NCI-H2029 treated with DMSO at 0.1 percent for 48 hours (cell line): ENCODE measurements around the gene LRRC7.

ENCODE experiments used
- DNase-seq: peaks from one replicate; lab custom pipeline; 2025; lab: John Stamatoyannopoulos, UW

The LRRC7 gene

DNA sequence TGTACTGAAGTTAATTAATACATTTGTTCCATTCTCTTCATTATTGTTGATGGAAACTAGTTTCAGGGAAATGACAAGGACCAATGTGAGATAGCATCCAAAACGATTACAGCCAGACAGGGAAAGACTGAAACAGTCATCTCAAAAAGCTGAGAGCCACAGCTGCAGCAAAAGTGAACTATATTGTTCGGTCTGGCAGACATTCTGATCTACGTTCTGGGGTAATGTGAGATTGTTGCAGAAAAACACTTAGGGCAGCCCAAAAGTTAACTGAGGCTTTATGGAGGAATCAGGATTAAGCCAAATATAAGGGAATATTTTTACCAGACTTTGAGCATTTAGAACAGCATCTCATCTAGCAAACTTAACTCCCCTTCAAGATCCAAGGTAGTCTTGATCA lies 524.8 kb downstream of the LRRC7 start:
- DNase-seq: no peak

DNA sequence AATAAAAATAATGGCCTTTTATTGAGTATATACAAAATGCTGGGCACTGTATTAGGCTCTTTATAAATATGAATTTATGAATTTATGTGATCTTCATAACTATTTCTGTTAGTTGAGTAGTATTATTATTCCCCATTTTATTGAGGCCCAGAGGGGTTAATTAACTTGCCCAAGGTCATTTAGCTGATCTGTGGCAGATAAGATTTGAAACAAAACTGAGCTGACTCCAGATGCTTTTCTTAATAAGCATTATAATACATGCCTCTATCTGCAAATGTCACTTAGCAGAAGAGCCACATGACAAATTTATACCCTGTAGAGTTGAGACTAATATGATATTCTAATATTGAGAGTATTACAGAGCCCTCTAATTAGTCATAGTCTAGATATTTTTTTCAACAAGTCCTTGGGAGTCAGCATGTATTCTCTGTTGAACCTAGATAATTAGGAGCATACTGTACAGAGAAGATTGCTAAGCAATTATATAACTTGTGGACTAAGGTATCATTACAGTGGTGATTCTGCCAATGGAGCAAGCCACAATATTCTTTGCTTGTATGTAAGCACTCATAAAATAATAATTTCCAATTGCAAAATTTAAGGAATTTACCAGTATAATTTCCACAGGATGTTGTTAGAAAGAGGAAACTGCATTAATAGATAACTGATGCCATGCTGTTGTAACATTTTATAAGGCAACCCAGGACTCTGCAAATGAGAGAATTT lies 525.7 kb downstream of the LRRC7 start:
- no peak for DNase-seq

- no peak for DNase-seq
These were observed 533.5 kb downstream of the LRRC7 start for GRCh38 chr1:70101231-70101630.

DNA sequence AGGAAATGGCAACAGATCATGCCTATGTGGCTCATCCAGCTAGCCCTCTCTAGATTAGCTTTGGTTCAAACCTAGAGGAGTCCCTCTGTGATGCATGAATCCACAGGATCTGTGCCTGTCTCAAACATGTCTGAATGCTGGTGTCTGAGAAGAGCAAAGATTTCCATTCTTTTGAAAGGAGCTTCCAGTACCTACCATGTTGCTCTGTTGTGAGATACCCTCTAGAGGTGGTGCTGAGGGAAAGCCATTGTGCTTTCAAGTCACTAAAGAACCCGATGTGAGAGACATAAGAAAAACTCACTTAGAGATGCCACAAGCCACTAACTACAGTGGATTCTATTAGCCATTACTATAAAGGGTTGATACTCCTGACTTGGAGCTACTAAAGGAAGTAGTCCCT lies 534.1 kb downstream of the LRRC7 start:
- DNase-seq: no peak

GRCh38 chr1:70103770-70104169 lies 536.0 kb downstream of the LRRC7 start:
- DNase-seq: no peak

DNA sequence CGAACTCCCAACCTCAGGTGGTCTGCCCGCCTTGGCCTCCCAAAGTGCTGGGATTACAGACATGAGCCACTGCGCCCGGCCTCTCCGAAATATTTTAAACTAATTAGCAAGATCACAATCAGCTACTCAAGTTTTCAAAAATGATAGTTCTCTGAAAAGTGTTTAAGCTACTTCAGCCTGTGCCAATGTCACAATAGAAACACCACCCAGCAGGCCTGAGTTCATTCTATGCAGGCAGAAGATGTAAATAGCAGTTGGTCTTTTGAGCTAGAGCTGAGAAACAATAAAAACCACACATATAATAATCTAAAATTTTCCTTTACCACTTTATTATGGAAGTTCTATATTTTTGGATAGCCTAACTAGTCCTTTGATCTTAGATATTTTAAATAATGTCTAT lies 541.5 kb downstream of the LRRC7 start:
- no peak for DNase-seq

DNA sequence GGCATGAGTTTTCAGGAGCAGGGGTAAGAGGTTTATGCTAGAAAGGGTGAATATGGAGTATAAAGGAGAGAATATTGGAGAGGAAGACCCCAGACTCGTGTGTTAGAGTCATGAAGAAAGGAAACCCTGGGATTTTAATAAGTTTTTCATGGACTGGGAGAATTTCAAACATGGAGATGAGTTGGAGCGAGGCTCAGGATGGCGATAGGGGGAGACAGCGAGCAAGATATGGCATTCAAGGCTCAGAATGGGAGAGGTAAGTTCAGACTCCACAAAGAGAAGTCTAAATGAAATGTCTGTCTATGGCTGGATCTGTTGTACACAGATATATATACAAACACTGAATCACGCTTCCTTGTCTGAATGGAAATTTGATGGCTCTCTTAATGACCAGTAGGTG lies 545.1 kb downstream of the LRRC7 start:
- no peak for DNase-seq

- DNase-seq: no peak
These were observed 547.6 kb downstream of the LRRC7 start for GRCh38 chr1:70115315-70115714.

DNA sequence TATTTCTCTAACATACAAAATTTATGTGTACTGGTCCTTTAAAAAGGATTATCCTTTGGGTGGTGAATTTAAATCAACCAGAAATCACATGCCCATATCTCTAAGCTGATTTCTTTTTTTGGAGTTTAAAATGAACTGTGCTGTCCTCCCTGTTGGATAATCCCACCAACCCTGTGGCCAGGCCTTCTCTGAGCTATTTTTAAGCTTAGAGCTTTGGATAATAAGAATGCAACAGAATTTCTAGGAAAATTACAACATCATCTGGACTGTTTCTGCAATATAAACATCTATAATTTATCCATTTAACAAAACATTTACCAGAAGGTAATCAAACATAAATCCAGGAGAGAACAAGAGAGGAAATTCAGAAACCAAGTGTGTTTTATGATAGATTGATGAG lies 549.3 kb downstream of the LRRC7 start:
- DNase-seq: no peak

GRCh38 chr1:70134148-70134547 lies 566.4 kb downstream of the LRRC7 start:
- no peak for DNase-seq

DNA sequence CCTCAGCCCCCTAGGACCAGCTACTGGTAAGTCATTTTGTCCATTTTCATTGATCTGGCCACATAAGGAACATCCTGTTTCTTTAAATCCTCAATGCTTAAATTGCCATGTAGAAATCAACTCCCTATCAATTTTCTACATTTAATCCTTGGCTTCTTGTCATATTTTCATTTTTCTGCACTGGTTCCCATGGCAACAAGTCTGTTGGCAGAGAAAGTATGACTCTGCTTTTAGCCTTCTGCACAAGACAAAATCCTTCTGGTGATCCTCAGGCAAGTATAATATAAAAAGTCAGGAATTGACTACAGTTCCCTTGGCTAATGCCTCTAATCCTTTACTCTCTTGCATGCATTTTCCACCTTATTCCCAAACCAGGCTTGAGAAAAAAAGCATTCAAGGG lies 572.6 kb downstream of the LRRC7 start:
- DNase-seq: no peak

GRCh38 chr1:70140894-70141293 lies 573.2 kb downstream of the LRRC7 start:
- DNase-seq: no peak

GRCh38 chr1:70142075-70142474 lies 574.4 kb downstream of the LRRC7 start:
- DNase-seq: no peak

DNA sequence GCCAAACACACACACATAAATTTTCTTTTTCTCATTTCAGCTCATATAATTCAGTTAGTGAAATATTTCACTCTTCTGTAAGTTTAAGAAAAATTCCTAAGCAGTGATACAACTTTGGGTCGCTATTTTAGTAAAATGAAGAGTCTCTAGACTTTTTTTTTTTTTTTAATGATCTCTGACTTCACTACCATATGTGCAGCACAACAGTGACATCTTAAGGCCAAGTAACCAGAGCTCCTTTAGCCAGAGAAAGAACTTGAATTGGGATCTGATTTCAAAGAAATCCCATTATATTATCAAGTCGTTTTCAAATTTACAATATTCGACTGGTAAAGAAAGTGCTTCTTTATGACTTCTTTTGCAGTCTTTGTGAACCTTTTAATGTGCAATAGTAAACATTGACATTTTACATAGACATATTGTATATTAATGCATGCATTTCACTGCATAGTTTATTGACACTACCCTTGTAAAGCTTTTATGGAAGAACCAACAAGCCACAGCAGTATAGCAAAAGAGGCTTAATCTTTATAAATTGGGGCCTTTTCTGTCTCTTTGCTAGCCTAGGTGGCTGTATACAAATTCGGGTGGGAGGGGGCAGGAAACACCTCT lies 575.4 kb downstream of the LRRC7 start:
- DNase-seq: no peak

- no peak for DNase-seq
These were observed 578.8 kb downstream of the LRRC7 start for GRCh38 chr1:70146488-70146887.

- no peak for DNase-seq
These were observed 582.7 kb downstream of the LRRC7 start for GRCh38 chr1:70150444-70150843.

- DNase-seq: no peak
These were observed 586.0 kb downstream of the LRRC7 start for GRCh38 chr1:70153739-70154138.

GRCh38 chr1:70156529-70157120 lies 588.9 kb downstream of the LRRC7 start:
- DNase-seq: no peak

- no peak for DNase-seq
These were observed 596.6 kb downstream of the LRRC7 start for GRCh38 chr1:70164350-70164749.

GRCh38 chr1:70168283-70168682 lies 600.6 kb downstream of the LRRC7 start:
- DNase-seq: no peak

DNA sequence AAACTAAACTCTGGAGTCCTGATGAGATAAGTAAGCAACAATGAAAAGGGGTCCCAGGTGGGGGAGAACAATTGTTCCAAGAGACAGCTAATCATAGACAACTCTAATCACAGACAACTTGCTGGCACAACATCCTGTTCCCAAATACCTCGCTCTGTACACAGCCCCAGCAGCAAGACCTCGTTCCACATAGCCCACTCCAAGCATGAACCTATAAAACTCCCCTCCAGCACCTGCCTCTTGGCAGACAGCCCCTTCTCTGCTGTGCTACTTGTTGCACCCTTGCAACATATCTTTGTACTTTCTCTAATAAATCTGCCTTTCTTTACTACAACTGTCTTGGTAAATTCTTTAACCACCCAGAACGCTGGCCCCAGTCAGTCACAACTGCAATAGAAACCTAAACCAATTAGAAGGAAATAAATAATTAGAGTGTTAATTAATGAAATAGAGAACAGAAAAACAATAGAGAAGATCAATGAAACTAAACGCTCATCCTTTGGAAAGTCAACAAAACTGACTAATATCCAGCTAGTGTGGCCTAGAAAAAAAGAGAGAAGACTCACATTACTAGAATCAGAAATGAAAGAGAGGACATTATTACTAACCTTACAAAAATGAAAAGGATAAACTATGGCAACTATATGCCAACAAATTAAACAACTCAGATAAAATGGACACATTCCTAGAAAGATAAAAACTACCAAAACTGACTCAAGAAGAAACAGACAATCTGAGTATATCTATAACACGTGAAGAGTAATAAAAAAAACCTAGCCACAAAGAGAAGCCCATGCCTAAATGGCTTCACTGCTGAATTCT lies 601.5 kb downstream of the LRRC7 start:
- no peak for DNase-seq

- DNase-seq: no peak
These were observed 603.8 kb downstream of the LRRC7 start for GRCh38 chr1:70171512-70171911.
